ENCODE measurements around the gene AHCY.
"Not testable (repeated sequence)": the region's sequence is repeated elsewhere in the genome, so short reads cannot be mapped to it uniquely, and the experiment has no call there.

DNA sequence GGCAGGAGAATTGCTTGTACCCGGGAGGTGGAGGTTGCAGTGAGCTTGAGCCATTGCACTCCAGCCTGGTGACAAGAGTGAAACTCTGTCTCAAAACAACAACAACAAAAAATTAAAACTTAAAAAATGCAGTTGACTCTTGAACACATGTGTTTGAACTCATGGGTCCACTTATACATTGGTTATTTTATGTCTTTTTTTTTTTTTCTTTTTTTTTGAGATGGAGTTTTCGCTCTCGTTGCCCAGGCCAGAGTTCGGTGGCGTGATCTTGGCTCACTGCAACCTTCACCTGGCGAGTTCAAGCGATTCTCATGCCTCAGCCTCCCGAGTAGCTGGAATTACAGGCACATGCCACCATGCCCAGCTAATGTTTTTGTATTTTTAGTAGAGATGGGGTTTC is 39.7 kb downstream of the AHCY start:
- TF ChIP-seq, protein P1, sequence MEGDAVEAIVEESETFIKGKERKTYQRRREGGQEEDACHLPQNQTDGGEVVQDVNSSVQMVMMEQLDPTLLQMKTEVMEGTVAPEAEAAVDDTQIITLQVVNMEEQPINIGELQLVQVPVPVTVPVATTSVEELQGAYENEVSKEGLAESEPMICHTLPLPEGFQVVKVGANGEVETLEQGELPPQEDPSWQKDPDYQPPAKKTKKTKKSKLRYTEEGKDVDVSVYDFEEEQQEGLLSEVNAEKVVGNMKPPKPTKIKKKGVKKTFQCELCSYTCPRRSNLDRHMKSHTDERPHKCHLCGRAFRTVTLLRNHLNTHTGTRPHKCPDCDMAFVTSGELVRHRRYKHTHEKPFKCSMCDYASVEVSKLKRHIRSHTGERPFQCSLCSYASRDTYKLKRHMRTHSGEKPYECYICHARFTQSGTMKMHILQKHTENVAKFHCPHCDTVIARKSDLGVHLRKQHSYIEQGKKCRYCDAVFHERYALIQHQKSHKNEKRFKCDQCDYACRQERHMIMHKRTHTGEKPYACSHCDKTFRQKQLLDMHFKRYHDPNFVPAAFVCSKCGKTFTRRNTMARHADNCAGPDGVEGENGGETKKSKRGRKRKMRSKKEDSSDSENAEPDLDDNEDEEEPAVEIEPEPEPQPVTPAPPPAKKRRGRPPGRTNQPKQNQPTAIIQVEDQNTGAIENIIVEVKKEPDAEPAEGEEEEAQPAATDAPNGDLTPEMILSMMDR (IDR thresholded peaks at IDR 0.05 in 2 of 3, conservative IDR thresholded peaks at IDR 0.05 in 1 of 3; ENCODE audit: borderline replicate concordance in 1 of 3, insufficient read depth in 1 of 3, low read depth in 2 of 3, low read length in 2 of 3) = not testable (repeated sequence)
- not testable (repeated sequence) for TF ChIP-seq EZH2 (IDR thresholded peaks at IDR 0.05); RAD21 (IDR thresholded peaks at IDR 0.05; ENCODE audit: low read depth); YY1 (IDR thresholded peaks at IDR 0.05; ENCODE audit: extremely low read depth, insufficient replicate concordance, low read depth, low read length)

Data from HCT116 (cell line).